ENCODE data around the gene UNC80.

- no peak for TF ChIP-seq CTCF (IDR thresholded peaks at IDR 0.05)
- no peak for TF ChIP-seq POLR2A (IDR thresholded peaks at IDR 0.05)
Measured at GRCh38 chr2:209918251-209918650, 146.6 kb downstream of the UNC80 start.

Measured in ovary (tissue), 3 donors.